H1 (cell line): ENCODE data around the gene RETREG3. TPM values are rescaled to one million over a fixed set of nuclear protein-coding genes. Genes with fewer than 3 reads are reported as not detected.

Source experiments
- CTCF ChIA-PET: fragments of 300-600 bp; sonication (Branson Sonifier 250); formaldehyde crosslinking; loops from one replicate; lab custom pipeline; 2021; ENCODE audit not compliant: partially characterized antibody; lab: Charles Lee
- POLR2A ChIA-PET: fragments of 300-600 bp; sonication (Branson Sonifier 250); formaldehyde crosslinking; loops from one replicate; lab custom pipeline; 2021; ENCODE audit warnings: inconsistent platforms; ENCODE audit not compliant: partially characterized antibody; lab: Charles Lee
- DNase-seq, 2 experiments: peaks; one replicate each; pipeline versions ENCODE4 v3.0.0 to v3.0.0-alpha.2; 2010 to 2022; ENCODE audit warnings: low spot score in 2 of 2, low read depth in 1 of 2, mixed read lengths in 1 of 2
- FAIRE-seq: peaks from 2 replicates; lab custom pipeline; 2011; peaks lifted over from hg19 to GRCh38; lab: Jason Lieb, UNC
- H2AFZ ChIP-seq: 2 replicates; pipeline ENCODE4 v1.8.1; 2012; ENCODE audit warnings: low read length, inconsistent platforms
- H2AK5ac ChIP-seq: 2 replicates; pipeline ENCODE4 v1.6.1; 2013; ENCODE audit warnings: low read depth, low read length
- H2BK120ac ChIP-seq: replicated peaks from 2 replicates; pipeline ENCODE3; 2013; ENCODE audit warnings: low read depth, low read length, inconsistent platforms
- H2BK12ac ChIP-seq: 2 replicates; pipeline ENCODE4 v1.6.1; 2013; ENCODE audit warnings: low read depth, low read length
- H2BK15ac ChIP-seq: 2 replicates; pipeline ENCODE4 v1.6.1; 2013; ENCODE audit warnings: low read length
- H2BK20ac ChIP-seq: 2 replicates; pipeline ENCODE4 v1.6.1; 2013; ENCODE audit warnings: low read length
- H2BK5ac ChIP-seq: 2 replicates; pipeline ENCODE4 v1.6.1; 2013; ENCODE audit warnings: low read depth, low read length
- H3K14ac ChIP-seq: 2 replicates; pipeline ENCODE4 v1.6.1; 2013; ENCODE audit warnings: inconsistent platforms; ENCODE audit not compliant: insufficient read length
- H3K18ac ChIP-seq: 2 replicates; pipeline ENCODE4 v1.6.1; 2013; ENCODE audit warnings: low read length; ENCODE audit errors: extremely low read depth
- H3K23ac ChIP-seq: 2 replicates; pipeline ENCODE4 v1.6.1; 2013; ENCODE audit warnings: inconsistent platforms; ENCODE audit not compliant: insufficient read length
- H3K23me2 ChIP-seq: 2 replicates; pipeline ENCODE4 v1.6.1; 2013; ENCODE audit warnings: low read depth, low read length
- H3K27ac ChIP-seq: 2 replicates; pipeline ENCODE4 v1.6.1; 2011; ENCODE audit warnings: low read depth, low read length, inconsistent platforms
- H3K27me3 ChIP-seq, 4 experiments: replicated peaks in 1 of 4; 1 replicate in 1 of 4; 2 replicates in 3 of 4; pipeline versions ENCODE4 v1.6.1 to v1.8.1; 2011 to 2013; ENCODE audit warnings: low read length in 3 of 4, mild to moderate bottlenecking in 3 of 4, inconsistent platforms in 2 of 4, mixed read lengths in 2 of 4, moderate library complexity in 1 of 4; ENCODE audit not compliant: control insufficient read depth in 3 of 4, insufficient read depth in 3 of 4; ENCODE audit errors: extremely low read depth in 1 of 4
- H3K36me3 ChIP-seq, 4 experiments: 2 replicates each; pipeline versions ENCODE4 v1.6.1 to v1.8.1; 2011 to 2013; ENCODE audit warnings: mild to moderate bottlenecking in 4 of 4, low read length in 3 of 4, moderate library complexity in 2 of 4, control low read depth in 1 of 4, inconsistent platforms in 1 of 4; ENCODE audit not compliant: insufficient read depth in 4 of 4, control insufficient read depth in 2 of 4
- H3K4ac ChIP-seq: replicated peaks from 2 replicates; pipeline ENCODE3; 2013; ENCODE audit warnings: low read length, low read depth, mixed read lengths, inconsistent platforms; ENCODE audit not compliant: insufficient read length
- H3K4me1 ChIP-seq, 4 experiments: replicated peaks in 1 of 4; 1 replicate in 1 of 4; 2 replicates in 3 of 4; pipeline versions ENCODE4 v1.6.1 to v1.8.1; 2011 to 2013; ENCODE audit warnings: low read length in 3 of 4, inconsistent platforms in 2 of 4, mixed read lengths in 1 of 4; ENCODE audit not compliant: insufficient read depth in 4 of 4, control insufficient read depth in 3 of 4
- H3K4me2 ChIP-seq, 2 experiments: 2 replicates each; pipeline versions ENCODE4 v1.6.1 to v1.8.1; 2011 to 2013; ENCODE audit warnings: low read depth in 2 of 2, low read length in 2 of 2, control low read depth in 1 of 2, inconsistent platforms in 1 of 2, mild to moderate bottlenecking in 1 of 2; ENCODE audit not compliant: insufficient read depth in 1 of 2
- H3K4me3 ChIP-seq, 4 experiments: fragments of 200-600, 300-600 bp in 1 of 4; sonication (generic), shearing (Covaris generic), sonication (Bioruptor Twin) in 1 of 4; 2 replicates each; pipeline versions ENCODE4 v1.5.1 to v1.8.1; 2011 to 2016; ENCODE audit warnings: low read length in 4 of 4, low read depth in 3 of 4, control low read depth in 2 of 4, inconsistent platforms in 2 of 4, mild to moderate bottlenecking in 2 of 4, mixed read lengths in 1 of 4, moderate library complexity in 1 of 4; ENCODE audit not compliant: insufficient read depth in 2 of 4; ENCODE audit errors: extremely low read depth in 1 of 4
- H3K56ac ChIP-seq: replicated peaks from 2 replicates; pipeline ENCODE3; 2013; ENCODE audit warnings: low read depth, mild to moderate bottlenecking, mixed read lengths, low read length, inconsistent platforms; ENCODE audit not compliant: insufficient read length
- H3K79me1 ChIP-seq: 2 replicates; pipeline ENCODE4 v1.6.1; 2013; ENCODE audit warnings: low read depth, low read length, control low read depth
- H3K79me2 ChIP-seq, 2 experiments: 2 replicates each; pipeline versions ENCODE4 v1.6.1 to v1.8.1; 2012 to 2013; ENCODE audit warnings: low read length in 2 of 2, mild to moderate bottlenecking in 2 of 2, inconsistent platforms in 1 of 2; ENCODE audit not compliant: insufficient read depth in 2 of 2, control insufficient read depth in 1 of 2
- H3K9ac ChIP-seq, 4 experiments: replicated peaks in 1 of 4; 1 replicate in 1 of 4; 2 replicates in 3 of 4; pipeline versions ENCODE4 v1.6.1 to v1.8.1; 2011 to 2013; ENCODE audit warnings: low read depth in 3 of 4, low read length in 3 of 4, control low read depth in 2 of 4, mild to moderate bottlenecking in 2 of 4, moderate library complexity in 2 of 4, inconsistent platforms in 1 of 4; ENCODE audit errors: extremely low read depth in 1 of 4
- H3K9me3 ChIP-seq, 2 experiments: 2 replicates each; pipeline versions ENCODE4 v1.6.1 to v1.8.1; 2012 to 2013; ENCODE audit warnings: mild to moderate bottlenecking in 2 of 2, moderate library complexity in 2 of 2, control low read depth in 1 of 2, inconsistent platforms in 1 of 2, low read depth in 1 of 2, low read length in 1 of 2, mixed read lengths in 1 of 2; ENCODE audit not compliant: insufficient read depth in 2 of 2
- H4K20me1 ChIP-seq, 2 experiments: replicated peaks in 1 of 2; 2 replicates each; pipeline versions ENCODE3 to v1.8.1; 2011 to 2013; ENCODE audit warnings: inconsistent platforms in 2 of 2, low read length in 2 of 2, mild to moderate bottlenecking in 1 of 2; ENCODE audit not compliant: insufficient read depth in 2 of 2, control insufficient read depth in 1 of 2
- H4K5ac ChIP-seq: 2 replicates; pipeline ENCODE4 v1.6.1; 2013; ENCODE audit warnings: low read length, low read depth, mixed read lengths, inconsistent platforms; ENCODE audit not compliant: insufficient read length
- H4K8ac ChIP-seq: 2 replicates; pipeline ENCODE4 v1.8.0; 2013; ENCODE audit warnings: mild to moderate bottlenecking, moderate library complexity, low read length, inconsistent platforms; ENCODE audit not compliant: insufficient read depth; ENCODE audit errors: extremely low read depth
- H4K91ac ChIP-seq: replicated peaks from 2 replicates; pipeline ENCODE3; 2013; ENCODE audit warnings: low read length, mixed read lengths, inconsistent platforms; ENCODE audit not compliant: insufficient read length
- CHD1 ChIP-seq: IDR thresholded peaks from 2 replicates; pipeline ENCODE4 v1.6.1; 2012; ENCODE audit warnings: low read depth, low read length, improper control_type of control experiment
- CTCF ChIP-seq, 3 experiments: IDR thresholded peaks; 1 replicate in 2 of 3; 2 replicates in 1 of 3; pipeline versions ENCODE4 v1.5.1 to v1.6.1; 2011; ENCODE audit warnings: low read length in 3 of 3, mild to moderate bottlenecking in 3 of 3, inconsistent platforms in 2 of 3, low read depth in 1 of 3, moderate library complexity in 1 of 3; ENCODE audit not compliant: insufficient read depth in 1 of 3; ENCODE audit errors: control extremely low read depth in 1 of 3
- RAD21 ChIP-seq, 2 experiments: IDR thresholded peaks in 1 of 2; conservative IDR thresholded peaks in 1 of 2; 2 replicates each; pipeline ENCODE4 v1.6.1; 2011; ENCODE audit warnings: low read depth in 2 of 2, low read length in 2 of 2, improper control_type of control experiment in 1 of 2, inconsistent platforms in 1 of 2, mild to moderate bottlenecking in 1 of 2, moderate library complexity in 1 of 2
- WGBS, 2 experiments: shearing (Covaris generic) in 1 of 2; methylation state at CpG; one replicate each; pipeline versions ENCODE4 v1.1.6 to v1.1.7; 2013 to 2015; ENCODE audit warnings: low lambda C conversion rate in 2 of 2, mixed read lengths in 2 of 2, inconsistent platforms in 1 of 2, low coverage in 1 of 2, missing lambda C conversion rate in 1 of 2; ENCODE audit not compliant: insufficient replicate concordance in 2 of 2, insufficient coverage in 1 of 2, insufficient read length in 1 of 2; ENCODE audit errors: extremely low coverage in 1 of 2, missing lambda C conversion rate in 1 of 2; 5-methylcytosine and 5-hydroxymethylcytosine counted together
- polyA plus RNA-seq, 7 experiments: library from polyadenylated mRNA; depleted of rRNA in 3 of 7; stranded (reverse) in 5 of 7; unstranded in 2 of 7; fragments of >200 nt in 5 of 7; fragments of 200-250 nt in 2 of 7; gene quantifications; 1 replicate in 5 of 7; 2 replicates in 1 of 7; 4 replicates in 1 of 7; pipeline versions ENCODE4 v1.2.1 to v1.2.3, GENCODE V29; 2011 to 2013; ENCODE audit warnings: missing spikeins in 2 of 7, mixed read lengths in 2 of 7
- total RNA-seq: library from RNA; stranded (reverse); fragmentation: NEBNext Ultra II Directional; extraction: Animal tissue kit (Norgen Biotek cat#: 25700); gene quantifications from 2 replicates; pipeline ENCODE4 v1.2.1, GENCODE V29; 2021

The RETREG3 gene
- total and polyA plus RNA-seq, 2 of the 8 experiments (the other 6 are each of a cell fraction or from before 2014, with no cell fraction given) = 23.7 to 42.6 TPM

GRCh38 chr17:42553161-42553818 is 55.9 kb downstream of the RETREG3 start:
- Histone ChIP-seq H3K4me2 (peak overlapping the region; percentile 75 to 87; a peak in 2 of 4 replicates), H3K4ac (no peak overlapping the region), H3K9ac (no peak overlapping the region), H3K79me2 (no peaks in the 10 kb centered on the region; a peak in 1 of 4 replicates), H2BK15ac (no peak overlapping the region), H3K79me1 (peaks cover 2% of the 10 kb centered on the region), H3K9me3 (no peaks in the 10 kb centered on the region), H3K27ac (no peak overlapping the region; the same call in 1 of the 2 replicates), H3K14ac (no peak overlapping the region), H4K20me1 (peaks cover 0 to 1% of the 10 kb centered on the region in 2 experiments), H3K23ac (no peak overlapping the region), H2BK120ac (no peak overlapping the region), H4K8ac (no peak overlapping the region), H3K4me1 (peaks cover 0 to 12% (median 7%) of the 10 kb centered on the region in 4 experiments; a peak in 6 of 7 replicates), H2BK5ac (no peak overlapping the region), H3K27me3 (no peaks in the 10 kb centered on the region; a peak in 1 of 7 replicates), H2AK5ac (no peak overlapping the region), H4K91ac (peak overlapping the region; percentile 30), H2BK12ac (0 out of 2 replicates have a peak overlapping the region, but pooled peaks have one; percentile 17), H3K36me3 (no peaks in the 10 kb centered on the region), H3K23me2 (peaks cover 5% of the 10 kb centered on the region; the same call in 1 of the 2 replicates), H2AFZ (no peak overlapping the region), H3K56ac (no peak overlapping the region), H2BK20ac (no peak overlapping the region), H4K5ac (no peak overlapping the region), H3K4me3 (peak overlapping the region in 1 of 4 experiments; percentile 74; a peak in 1 of 8 replicates), H3K18ac (no peak overlapping the region)
- 91% methylated on average over 38 of the region's 45 CpGs; no CpG with 5 or more reads in 1 of the 2 experiments for WGBS, 2 experiments
- DNase-seq = no peak
- POLR2A ChIA-PET = interaction anchor here (1.2 to 2.9 kb wide), 6 partner anchors 13 to 220 kb away, joined by 3 to 16 read pairs (median 7); partner anchors contain the start of genes MLX, NAGLU and VPS25
- peak; percentile 16 to 25 (median 17); a peak in 3 of 4 replicates for TF ChIP-seq CTCF (IDR thresholded peaks at IDR 0.05; ENCODE audit: control extremely low read depth in 1 of 3, insufficient read depth in 1 of 3, low read depth in 1 of 3, low read length in 3 of 3)
- TF ChIP-seq RAD21 (IDR thresholded peaks at IDR 0.05 in 1 of 2, conservative IDR thresholded peaks at IDR 0.05 in 1 of 2; ENCODE audit: low read depth in 2 of 2, low read length in 2 of 2) = peak; percentile 2 to 26; a peak in 2 of 4 replicates
- no peak for TF ChIP-seq CHD1
- CTCF ChIA-PET = interaction anchor here (0.8 to 3.1 kb wide), 5 partner anchors 12 to 126 kb away, joined by 3 to 15 read pairs (median 4); partner anchors contain the start of gene MLX
- FAIRE-seq = no peak
